Neural progenitor cell (in vitro differentiated cells): ENCODE results near the gene FGFBP2.

Experiments used
- CTCF ChIP-seq: fragments of 200-600 bp; sonication (generic); IDR thresholded peaks from 2 replicates; pipeline ENCODE4 v1.5.1; 2017; ENCODE audit warnings: antibody characterized with exemption, mild to moderate bottlenecking
- EZH2 ChIP-seq: fragments of 200-600 bp; sonication (generic); IDR thresholded peaks from 2 replicates; pipeline ENCODE4 v1.6.1; 2017; ENCODE audit warnings: antibody characterized with exemption, mild to moderate bottlenecking, moderate library complexity
- EZH2phosphoT487 ChIP-seq: fragments of 200-600 bp; sonication (generic); IDR thresholded peaks from 2 replicates; pipeline ENCODE4 v1.6.1; 2017; ENCODE audit warnings: antibody characterized with exemption

DNA sequence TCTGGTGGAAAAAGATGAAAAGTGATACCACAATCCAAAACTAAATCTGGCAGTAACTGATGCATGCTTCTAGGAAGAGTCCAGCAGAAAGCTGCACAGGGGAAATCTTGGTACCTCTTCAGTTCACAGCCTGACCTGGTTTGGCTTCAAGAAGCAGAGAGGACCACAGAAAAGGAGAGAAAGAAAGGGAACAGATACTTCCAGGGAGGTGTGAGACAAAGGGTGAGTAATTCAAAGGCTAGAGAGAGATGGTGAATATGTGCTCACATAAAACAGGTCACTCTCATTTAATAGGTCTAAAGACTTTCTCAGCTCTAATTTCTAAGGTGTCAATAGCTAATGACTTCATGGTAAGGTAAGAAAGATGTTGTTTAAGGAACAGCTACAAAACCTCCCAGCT, 11.2 kb downstream of the FGFBP2 start:
- TF ChIP-seq CTCF: no peak
- TF ChIP-seq EZH2: no peak
- no peak for TF ChIP-seq EZH2phosphoT487
